Stimulated activated CD4-positive, alpha-beta T cell treated with anti-CD3 and anti-CD28 coated beads, Interleukin-12 subunit alpha, Interleukin-12 subunit beta, amount 100 ng/mL, for 48 hours (primary cell): ENCODE measurements around the gene PAX8.

Source experiments
- DNase-seq, 3 donors: peaks; one replicate each; pipeline ENCODE4 v3.0.0-alpha.2; 2020; ENCODE audit warnings: low read depth in 2 of 3, low spot score in 1 of 3

The PAX8 gene

GRCh38 chr2:113224647-113225236 lies 54.0 kb downstream of the PAX8 start:
- no peak for DNase-seq

- no peak for DNase-seq
Observed at GRCh38 chr2:113223813-113224212, 54.9 kb downstream of the PAX8 start.

GRCh38 chr2:113221846-113222245 lies 56.9 kb downstream of the PAX8 start:
- no peak for DNase-seq

- no peak for DNase-seq
Observed at GRCh38 chr2:113220970-113221708, 57.6 kb downstream of the PAX8 start.

- DNase-seq = no peak
Observed at GRCh38 chr2:113219889-113220641, 58.7 kb downstream of the PAX8 start.

DNA sequence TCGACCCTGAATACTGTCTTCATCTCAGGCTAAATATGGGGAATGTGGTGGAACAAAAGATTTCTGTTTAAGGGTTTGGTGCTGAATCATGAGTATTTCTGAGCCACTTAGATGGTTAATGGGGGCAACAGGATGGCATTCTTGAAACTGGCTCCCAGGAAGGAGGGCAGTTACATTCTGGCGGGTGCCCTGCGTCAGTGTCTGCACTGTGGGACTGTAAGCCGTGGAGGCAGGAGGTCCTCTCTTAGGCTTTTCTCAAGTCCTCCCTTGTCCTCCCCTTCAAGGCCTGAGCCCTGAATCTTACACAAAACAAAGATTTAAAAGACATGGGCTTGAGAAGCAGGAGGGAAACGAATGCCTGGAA lies 59.2 kb downstream of the PAX8 start:
- DNase-seq = no peak

DNA sequence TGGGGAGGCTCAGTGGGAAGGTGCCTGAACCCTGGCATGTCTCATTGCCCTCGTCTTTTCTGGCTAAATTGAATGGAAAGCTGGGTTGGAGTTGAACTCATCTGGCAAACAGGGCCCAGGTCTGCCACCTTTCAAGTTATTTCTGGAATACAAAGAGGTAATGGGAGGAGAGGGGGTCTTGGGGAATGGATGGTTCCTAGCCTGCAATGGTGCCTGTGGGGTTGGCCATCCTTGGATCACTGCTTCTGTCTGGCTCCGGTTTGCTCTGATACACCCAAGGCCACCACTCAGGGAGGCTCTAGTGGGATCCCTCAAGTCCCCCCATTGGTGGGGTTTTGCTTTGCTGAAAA lies 59.7 kb downstream of the PAX8 start:
- DNase-seq = no peak

DNA sequence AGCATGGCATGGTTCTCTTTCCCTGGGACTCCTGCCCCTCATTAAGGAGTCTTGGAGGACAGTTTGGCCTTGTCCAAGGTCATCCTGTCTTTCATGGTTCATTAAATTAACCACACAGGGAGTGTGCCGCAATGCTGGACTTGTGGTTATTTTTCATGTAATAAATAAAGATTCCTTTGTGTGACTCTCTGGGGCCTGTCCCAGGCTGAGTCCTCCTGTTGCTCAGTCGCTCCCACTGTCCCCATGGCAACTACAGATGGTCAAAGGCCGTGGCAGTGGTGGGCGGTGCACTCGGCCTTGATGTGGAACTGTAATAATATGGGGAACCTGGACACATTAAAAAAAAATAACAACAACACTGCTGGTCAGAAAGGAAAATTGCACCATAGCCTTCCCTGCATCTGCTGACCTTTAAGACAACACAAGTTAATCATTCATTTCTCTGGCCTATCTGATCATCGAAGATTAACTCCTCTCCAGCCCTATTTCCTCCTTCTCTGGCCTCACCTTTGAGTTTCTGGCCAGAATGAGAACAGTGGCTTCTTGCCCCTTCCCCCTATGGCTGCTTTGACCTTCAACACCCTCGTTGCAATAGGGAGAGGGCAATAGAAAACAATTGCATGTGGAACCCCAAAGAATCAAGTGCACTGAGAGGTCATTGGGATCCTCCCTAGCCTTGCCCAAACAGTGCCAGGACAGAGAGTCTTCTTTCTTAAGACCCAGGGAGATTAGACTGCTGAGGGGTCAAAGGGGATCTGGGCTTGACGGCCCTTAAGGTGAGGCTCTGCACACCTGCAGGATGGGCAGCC lies 60.2 kb downstream of the PAX8 start:
- no peak for DNase-seq

DNA sequence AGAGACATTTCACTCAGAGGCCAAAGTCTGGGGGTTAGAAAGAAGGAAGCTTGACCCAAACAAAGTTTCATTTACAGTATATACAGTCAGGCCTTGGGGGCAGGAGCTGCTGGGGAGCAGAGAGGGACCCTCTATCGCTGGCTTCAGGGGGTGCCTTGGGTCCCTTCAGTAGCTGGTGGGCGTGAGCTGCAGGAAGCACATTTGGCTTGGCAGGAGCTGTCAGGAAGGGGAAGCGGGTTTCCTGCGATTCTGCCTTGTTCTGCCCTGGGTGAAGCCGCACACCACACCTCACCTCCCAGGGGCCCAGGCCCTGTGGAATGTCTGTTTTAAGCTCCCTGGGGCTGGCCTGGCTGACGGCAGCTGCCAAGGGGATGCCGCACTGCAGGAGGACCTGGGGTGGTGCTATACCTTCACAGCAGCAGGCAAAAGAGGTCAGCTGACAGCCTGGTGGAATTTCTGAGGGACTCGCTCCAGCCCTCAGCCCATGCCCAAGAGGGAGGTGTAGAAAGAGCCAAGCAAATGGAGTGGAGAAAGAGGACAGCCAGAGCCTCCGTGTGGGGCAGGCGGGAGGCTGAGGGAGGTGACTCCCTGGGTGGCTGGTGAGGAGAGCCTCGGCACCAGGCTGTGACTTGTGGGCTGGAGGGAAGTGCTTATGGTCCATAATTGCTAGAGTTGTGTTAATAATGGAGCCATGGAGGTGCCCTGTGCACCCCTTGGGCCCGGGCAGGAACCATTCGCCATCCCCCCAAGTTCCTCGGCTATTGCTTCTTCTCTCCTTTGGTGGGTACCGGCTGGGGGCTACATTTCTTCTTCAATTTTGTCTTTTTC lies 61.1 kb downstream of the PAX8 start:
- no peak for DNase-seq

DNA sequence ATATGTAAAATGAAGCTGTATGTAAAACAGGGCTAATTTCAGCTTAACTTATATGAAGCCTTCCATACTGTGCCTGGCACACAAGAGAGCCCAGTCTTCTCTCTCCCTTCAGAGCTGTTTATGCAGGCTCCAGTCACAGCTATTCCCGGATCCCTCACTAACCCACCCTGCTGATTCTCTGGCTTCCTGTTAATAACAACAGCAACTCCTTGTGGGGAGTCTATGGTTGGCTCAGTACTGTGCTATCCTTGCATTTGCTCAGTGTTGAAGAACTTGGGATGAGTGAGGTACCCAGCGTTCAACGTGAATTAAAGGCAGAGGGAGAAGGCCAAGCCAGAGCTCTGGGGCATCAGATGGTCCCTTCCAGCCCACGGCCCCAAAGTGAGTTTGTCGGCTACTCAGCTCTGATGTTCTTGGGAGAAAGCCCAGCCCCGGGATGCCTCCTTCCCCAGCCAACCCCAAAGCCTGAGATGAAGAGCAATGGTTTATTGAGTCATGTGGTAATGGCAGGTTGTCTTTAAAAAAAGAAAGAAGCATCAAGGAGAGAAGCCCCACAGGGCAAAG lies 61.7 kb downstream of the PAX8 start:
- DNase-seq = no peak

GRCh38 chr2:113216321-113216720 lies 62.4 kb downstream of the PAX8 start:
- no peak for DNase-seq

- no peak for DNase-seq
Observed at GRCh38 chr2:113215056-113215455, 63.7 kb downstream of the PAX8 start.

- no peak for DNase-seq
Observed at GRCh38 chr2:113214141-113214540, 64.6 kb downstream of the PAX8 start.

DNA sequence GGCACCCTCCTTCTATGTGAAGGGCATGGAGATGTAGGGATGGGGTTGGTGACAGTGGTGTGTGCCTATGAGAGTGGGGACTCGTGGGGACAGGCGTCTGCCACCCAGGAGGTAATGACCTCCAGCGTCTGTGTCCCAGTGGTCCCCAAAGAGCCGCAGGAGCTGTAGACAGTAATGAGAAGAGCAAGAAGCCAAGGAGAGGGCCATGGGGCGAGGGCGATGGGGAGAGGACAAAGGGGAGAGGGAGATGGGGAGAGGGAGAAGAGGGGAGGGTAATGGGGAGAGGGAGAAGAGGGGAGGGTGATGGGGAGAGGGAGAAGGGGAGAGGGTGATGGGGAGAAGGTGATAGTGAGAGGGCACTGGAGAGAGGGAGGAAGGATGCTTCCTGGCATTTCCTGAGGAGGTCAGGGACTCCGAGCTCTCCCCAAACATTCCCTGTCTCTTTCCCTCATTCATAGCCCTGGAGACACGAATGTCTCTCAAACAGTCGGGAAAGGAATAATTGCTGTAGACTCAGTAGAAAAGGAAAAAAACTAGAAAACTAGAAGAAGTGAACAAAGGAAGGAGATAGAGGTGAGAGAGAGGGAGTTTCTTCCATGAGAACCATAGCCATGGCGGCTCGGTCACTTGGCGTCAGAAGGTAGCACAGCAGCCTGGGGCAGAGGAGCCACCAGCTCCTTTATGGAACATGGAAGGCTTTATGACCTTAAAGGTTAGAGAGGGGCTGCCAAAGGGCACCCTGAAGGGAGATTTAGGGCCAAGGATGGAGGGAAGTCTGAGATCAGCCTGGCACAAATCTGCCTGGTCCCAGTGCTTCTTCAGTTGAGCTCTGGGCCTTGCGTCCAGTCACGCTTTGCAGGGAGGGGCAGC lies 65.4 kb downstream of the PAX8 start:
- DNase-seq = no peak

- no peak for DNase-seq
Observed at GRCh38 chr2:113212245-113213060, 66.3 kb downstream of the PAX8 start.

GRCh38 chr2:113211226-113212105 lies 67.3 kb downstream of the PAX8 start:
- no peak for DNase-seq

- DNase-seq = no peak
Observed at GRCh38 chr2:113209646-113210171, 69.0 kb downstream of the PAX8 start.
